IgD-negative memory B cell (primary cell): ENCODE results near the gene NPY. TPM values are rescaled to one million over a fixed set of nuclear protein-coding genes. Genes with fewer than 3 reads are reported as not detected.
A peak's percentile ranks its signal among the peaks of the same experiment; 100 is the strongest.

ENCODE experiments used
- H3K27ac Mint-ChIP-seq, 3 donors: one replicate each; pipeline ENCODE4 v1.8.0; 2020 to 2022; ENCODE audit warnings: mild to moderate bottlenecking in 3 of 3, mixed read lengths in 3 of 3, moderate library complexity in 1 of 3
- H3K27me3 Mint-ChIP-seq: one replicate; pipeline ENCODE4 v1.8.0; 2021; ENCODE audit warnings: mixed read lengths
- H3K36me3 Mint-ChIP-seq: one replicate; pipeline ENCODE4 v1.8.0; 2020; ENCODE audit warnings: mild to moderate bottlenecking, mixed read lengths
- H3K4me1 Mint-ChIP-seq, 3 donors: one replicate each; pipeline ENCODE4 v1.8.0; 2020 to 2022; ENCODE audit warnings: mixed read lengths in 3 of 3, mild to moderate bottlenecking in 1 of 3
- H3K4me3 Mint-ChIP-seq, 4 donors: one replicate each; pipeline ENCODE4 v1.8.0; 2020 to 2022; ENCODE audit warnings: mild to moderate bottlenecking in 4 of 4, mixed read lengths in 4 of 4, moderate library complexity in 3 of 4
- H3K9me3 Mint-ChIP-seq, 3 donors: one replicate each; pipeline ENCODE4 v1.8.0; 2020 to 2021; ENCODE audit warnings: mixed read lengths in 3 of 3, mild to moderate bottlenecking in 1 of 3
- polyA plus RNA-seq: library from polyadenylated mRNA; unstranded; fragments of 300-500 nt; fragmentation: Illumina TruSeq; gene quantifications from one replicate; pipeline ENCODE4 v1.2.3, GENCODE V29; 2021

The NPY gene
- polyA plus RNA-seq, 1 donor from 2014 or later, result 0.80 TPM

GRCh38 chr7:24297362-24297761, 13.4 kb downstream of the NPY start:
- H3K9me3 Mint-ChIP-seq, result peaks cover 0 to 8% (median 0%) of the 10 kb centered on the region in 3 donors
- H3K4me1 Mint-ChIP-seq, result peaks cover 4 to 16% (median 7%) of the 10 kb centered on the region in 3 donors
- H3K27me3 Mint-ChIP-seq, result peaks cover 4% of the 10 kb centered on the region
- H3K4me3 Mint-ChIP-seq, result no peak overlapping the region
- no peaks in the 10 kb centered on the region for H3K36me3 Mint-ChIP-seq
- no peak overlapping the region for H3K27ac Mint-ChIP-seq

- H3K27me3 Mint-ChIP-seq, result peaks cover 4% of the 10 kb centered on the region
- H3K36me3 Mint-ChIP-seq, result no peaks in the 10 kb centered on the region
- H3K4me3 Mint-ChIP-seq, result no peak overlapping the region
- peaks cover 0 to 8% (median 0%) of the 10 kb centered on the region in 3 donors for H3K9me3 Mint-ChIP-seq
- peaks cover 4 to 16% (median 7%) of the 10 kb centered on the region in 3 donors for H3K4me1 Mint-ChIP-seq
- no peak overlapping the region for H3K27ac Mint-ChIP-seq
Observed at GRCh38 chr7:24298696-24299095, 14.7 kb downstream of the NPY start.

- peaks cover 8% of the 10 kb centered on the region for H3K27me3 Mint-ChIP-seq
- no peak overlapping the region for H3K4me3 Mint-ChIP-seq
- H3K4me1 Mint-ChIP-seq, result peaks cover 4 to 16% (median 7%) of the 10 kb centered on the region in 3 donors
- H3K36me3 Mint-ChIP-seq, result peaks cover 1% of the 10 kb centered on the region
- no peak overlapping the region for H3K27ac Mint-ChIP-seq
- peaks cover 0 to 8% (median 0%) of the 10 kb centered on the region in 3 donors for H3K9me3 Mint-ChIP-seq
Observed at GRCh38 chr7:24299192-24299591, 15.2 kb downstream of the NPY start.

- Mint-ChIP-seq H3K27me3 (peaks cover 25% of the 10 kb centered on the region), H3K27ac (no peak overlapping the region), H3K4me1 (peaks cover 4 to 16% (median 7%) of the 10 kb centered on the region in 3 donors), H3K36me3 (peaks cover 1% of the 10 kb centered on the region), H3K4me3 (no peak overlapping the region), H3K9me3 (peaks cover 0 to 8% (median 0%) of the 10 kb centered on the region in 3 donors)
Observed at GRCh38 chr7:24301703-24302102, 17.7 kb downstream of the NPY start.

GRCh38 chr7:24304494-24305095, 20.6 kb downstream of the NPY start:
- peaks cover 2% of the 10 kb centered on the region for H3K36me3 Mint-ChIP-seq
- H3K27me3 Mint-ChIP-seq, result peaks cover 21% of the 10 kb centered on the region
- H3K4me3 Mint-ChIP-seq, result no peak overlapping the region
- H3K4me1 Mint-ChIP-seq, result peaks cover 2 to 9% (median 2%) of the 10 kb centered on the region in 3 donors
- H3K9me3 Mint-ChIP-seq, result peaks cover 0 to 8% (median 0%) of the 10 kb centered on the region in 3 donors
- H3K27ac Mint-ChIP-seq, result no peak overlapping the region

- no peaks in the 10 kb centered on the region for H3K9me3 Mint-ChIP-seq
- peaks cover 23% of the 10 kb centered on the region for H3K27me3 Mint-ChIP-seq
- peaks cover 2% of the 10 kb centered on the region for H3K36me3 Mint-ChIP-seq
- no peak overlapping the region for H3K27ac Mint-ChIP-seq
- H3K4me1 Mint-ChIP-seq, result no peaks in the 10 kb centered on the region
- H3K4me3 Mint-ChIP-seq, result no peak overlapping the region
Observed at GRCh38 chr7:24307326-24307725, 23.3 kb downstream of the NPY start.

GRCh38 chr7:24312588-24312987, 28.6 kb downstream of the NPY start:
- Mint-ChIP-seq H3K4me3 (no peak overlapping the region), H3K27me3 (peaks cover 2% of the 10 kb centered on the region), H3K9me3 (no peaks in the 10 kb centered on the region), H3K36me3 (peaks cover 4% of the 10 kb centered on the region), H3K27ac (no peak overlapping the region), H3K4me1 (no peaks in the 10 kb centered on the region)

- Mint-ChIP-seq H3K27me3 (peaks cover 2% of the 10 kb centered on the region), H3K27ac (no peak overlapping the region), H3K4me3 (no peak overlapping the region), H3K9me3 (no peaks in the 10 kb centered on the region), H3K36me3 (peaks cover 4% of the 10 kb centered on the region), H3K4me1 (peaks cover 0 to 4% (median 0%) of the 10 kb centered on the region in 3 donors)
Observed at GRCh38 chr7:24313777-24314176, 29.8 kb downstream of the NPY start.

- Mint-ChIP-seq H3K9me3 (no peaks in the 10 kb centered on the region), H3K27me3 (no peaks in the 10 kb centered on the region), H3K4me3 (no peak overlapping the region), H3K27ac (no peak overlapping the region), H3K4me1 (peaks cover 0 to 4% (median 0%) of the 10 kb centered on the region in 3 donors), H3K36me3 (peaks cover 2% of the 10 kb centered on the region)
Observed at GRCh38 chr7:24316340-24316739, 32.4 kb downstream of the NPY start.

GRCh38 chr7:24318326-24318725, 34.3 kb downstream of the NPY start:
- H3K9me3 Mint-ChIP-seq, result no peaks in the 10 kb centered on the region
- H3K4me1 Mint-ChIP-seq, result peaks cover 0 to 4% (median 0%) of the 10 kb centered on the region in 3 donors
- peaks cover 2% of the 10 kb centered on the region for H3K36me3 Mint-ChIP-seq
- no peak overlapping the region for H3K27ac Mint-ChIP-seq
- H3K27me3 Mint-ChIP-seq, result peaks cover 2% of the 10 kb centered on the region
- no peak overlapping the region for H3K4me3 Mint-ChIP-seq

GRCh38 chr7:24319209-24319608, 35.2 kb downstream of the NPY start:
- Mint-ChIP-seq H3K9me3 (no peaks in the 10 kb centered on the region), H3K36me3 (peaks cover 2% of the 10 kb centered on the region), H3K27ac (no peak overlapping the region), H3K4me3 (no peak overlapping the region), H3K27me3 (peaks cover 2% of the 10 kb centered on the region), H3K4me1 (peaks cover 6 to 10% (median 7%) of the 10 kb centered on the region in 3 donors)

- Mint-ChIP-seq H3K27ac (peak overlapping the region in 2 of 3 donors; percentile 2 to 16), H3K27me3 (peaks cover 2% of the 10 kb centered on the region), H3K4me1 (peaks cover 25 to 33% (median 32%) of the 10 kb centered on the region in 3 donors), H3K9me3 (no peaks in the 10 kb centered on the region), H3K4me3 (no peak overlapping the region), H3K36me3 (no peaks in the 10 kb centered on the region)
Observed at GRCh38 chr7:24323961-24324480, 40.0 kb downstream of the NPY start.

GRCh38 chr7:24325708-24326107, 41.7 kb downstream of the NPY start:
- Mint-ChIP-seq H3K27me3 (peaks cover 2% of the 10 kb centered on the region), H3K36me3 (no peaks in the 10 kb centered on the region), H3K27ac (peak overlapping the region; percentile 6 to 94 (median 87)), H3K4me1 (peaks cover 31 to 35% (median 32%) of the 10 kb centered on the region in 3 donors), H3K9me3 (no peaks in the 10 kb centered on the region), H3K4me3 (peak overlapping the region; percentile 1 to 93 (median 81))

- no peak overlapping the region for H3K27ac Mint-ChIP-seq
- peak overlapping the region in 1 of 4 donors; percentile 67 for H3K4me3 Mint-ChIP-seq
- no peaks in the 10 kb centered on the region for H3K36me3 Mint-ChIP-seq
- H3K4me1 Mint-ChIP-seq, result peaks cover 31 to 35% (median 32%) of the 10 kb centered on the region in 3 donors
- peaks cover 4 to 14% (median 6%) of the 10 kb centered on the region in 3 donors for H3K9me3 Mint-ChIP-seq
- H3K27me3 Mint-ChIP-seq, result peaks cover 2% of the 10 kb centered on the region
Observed at GRCh38 chr7:24328050-24328449, 44.1 kb downstream of the NPY start.

GRCh38 chr7:24328894-24329293, 44.9 kb downstream of the NPY start:
- H3K27me3 Mint-ChIP-seq, result peaks cover 2% of the 10 kb centered on the region
- H3K4me3 Mint-ChIP-seq, result no peak overlapping the region
- H3K9me3 Mint-ChIP-seq, result peaks cover 4 to 14% (median 6%) of the 10 kb centered on the region in 3 donors
- peak overlapping the region in 1 of 3 donors; percentile 36 for H3K27ac Mint-ChIP-seq
- peaks cover 26 to 31% (median 28%) of the 10 kb centered on the region in 3 donors for H3K4me1 Mint-ChIP-seq
- H3K36me3 Mint-ChIP-seq, result no peaks in the 10 kb centered on the region

- no peak overlapping the region for H3K27ac Mint-ChIP-seq
- H3K4me3 Mint-ChIP-seq, result no peak overlapping the region
- peaks cover 7% of the 10 kb centered on the region for H3K27me3 Mint-ChIP-seq
- H3K9me3 Mint-ChIP-seq, result peaks cover 4 to 14% (median 6%) of the 10 kb centered on the region in 3 donors
- peaks cover 2% of the 10 kb centered on the region for H3K36me3 Mint-ChIP-seq
- H3K4me1 Mint-ChIP-seq, result peaks cover 0 to 6% (median 2%) of the 10 kb centered on the region in 3 donors
Observed at GRCh38 chr7:24334012-24334411, 50.0 kb downstream of the NPY start.
